ENCODE data around the gene UBE2L3.
"Not testable (repeated sequence)": the region's sequence is repeated elsewhere in the genome, so short reads cannot be mapped to it uniquely, and the experiment has no call there.

The UBE2L3 gene

DNA sequence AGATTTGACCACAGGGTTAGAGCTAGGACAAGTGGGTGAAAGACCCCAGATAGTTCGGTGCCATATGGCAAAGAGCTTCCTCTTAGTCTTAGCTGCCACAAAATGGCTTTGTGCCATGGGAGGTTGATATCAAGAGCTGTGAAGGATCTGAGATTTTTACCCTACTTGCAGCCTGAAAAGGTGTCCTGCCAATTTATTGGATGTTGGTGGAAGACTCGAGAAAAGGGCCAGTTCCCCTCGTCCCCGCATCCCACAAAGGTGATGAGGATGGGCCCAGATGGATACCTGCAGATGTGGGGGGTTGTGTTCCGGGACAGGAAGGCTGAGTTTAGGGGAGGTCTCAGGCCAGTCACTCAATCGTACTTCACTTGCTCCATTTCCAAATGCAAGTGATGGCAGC lies 35.1 kb downstream of the UBE2L3 start:
- peaks cover 0 to 14% (median 11%) of the 10 kb centered on the region in 5 donors for H3K4me1 ChIP-seq (ENCODE audit: control insufficient read depth in 5 of 5, insufficient read depth in 5 of 5, low read length in 5 of 5)
- no peak overlapping the region for H3K27ac ChIP-seq (ENCODE audit: low read depth, low read length)
- H3K36me3 ChIP-seq (ENCODE audit: control insufficient read depth in 5 of 5, insufficient read depth in 5 of 5, low read length in 5 of 5) = peaks cover 0 to 5% (median 0%) of the 10 kb centered on the region in 5 donors
- H3K9ac ChIP-seq (ENCODE audit: low read length in 5 of 5) = no peak overlapping the region
- H3K4me3 ChIP-seq (ENCODE audit: low read depth in 1 of 5, low read length in 5 of 5) = no peak overlapping the region
- no peaks in the 10 kb centered on the region for H3K27me3 ChIP-seq (ENCODE audit: control insufficient read depth in 5 of 5, insufficient read depth in 4 of 5, low read length in 5 of 5)
- no peaks in the 10 kb centered on the region for H3K9me3 ChIP-seq (ENCODE audit: control insufficient read depth in 5 of 5, low read length in 5 of 5)

DNA sequence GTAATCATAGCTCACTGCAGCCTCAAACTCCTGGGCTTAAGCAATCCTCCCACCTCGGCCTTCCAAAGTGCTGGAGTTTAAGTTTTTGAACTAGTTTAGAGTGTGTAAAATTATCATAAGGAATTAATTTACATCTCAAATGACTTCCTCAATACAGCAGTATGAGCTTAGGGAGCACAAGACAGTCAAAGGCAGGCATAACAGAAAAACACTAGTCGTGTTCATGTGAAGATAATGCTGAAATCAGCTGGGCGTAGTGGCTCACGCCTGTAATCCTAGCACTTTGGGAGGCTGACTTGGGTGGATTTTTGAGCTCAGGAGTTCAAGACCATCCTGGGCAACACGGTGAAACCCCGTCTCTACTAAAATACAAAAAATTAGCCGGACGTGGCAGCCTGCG lies 36.5 kb downstream of the UBE2L3 start:
- Histone ChIP-seq H3K27ac (ENCODE audit: low read depth, low read length) (no peak overlapping the region), H3K4me1 (ENCODE audit: control insufficient read depth in 5 of 5, insufficient read depth in 5 of 5, low read length in 5 of 5) (peaks cover 0 to 11% (median 9%) of the 10 kb centered on the region in 5 donors)

DNA sequence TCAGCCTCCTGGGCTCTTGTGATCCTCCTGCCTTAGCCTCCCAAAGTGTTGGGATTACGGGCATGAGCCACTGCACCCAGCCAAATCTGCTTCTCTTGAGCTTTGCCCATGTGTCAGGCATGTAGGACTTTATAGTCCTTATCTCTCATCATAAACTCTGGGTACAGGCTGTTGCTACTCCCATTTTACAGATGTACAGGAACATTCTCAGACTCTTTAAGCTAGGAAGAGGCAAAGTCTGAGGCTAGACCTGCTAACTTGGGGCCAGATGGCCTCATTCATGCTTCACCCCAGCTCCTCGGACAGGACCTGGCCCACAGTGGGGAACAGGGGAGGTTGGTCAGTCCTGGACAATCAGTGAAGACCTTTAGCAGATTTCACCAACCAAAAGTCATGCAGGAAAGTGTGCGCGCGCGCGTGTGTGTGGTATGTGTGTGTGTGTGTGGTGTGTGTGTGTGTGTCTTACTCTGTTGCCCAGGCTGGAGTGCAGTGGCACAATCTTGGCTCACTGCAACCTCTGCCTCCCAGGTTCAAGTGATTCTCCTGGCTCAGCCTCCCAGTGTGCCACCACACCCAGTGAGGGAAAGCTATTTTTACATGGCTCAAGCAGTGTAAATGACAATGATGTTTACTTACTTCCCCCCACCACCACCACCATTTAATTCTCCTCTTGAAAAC lies 38.5 kb downstream of the UBE2L3 start:
- Histone ChIP-seq H3K4me3 (ENCODE audit: low read depth in 1 of 5, low read length in 5 of 5) (no peak overlapping the region), H3K9me3 (ENCODE audit: control insufficient read depth in 5 of 5, low read length in 5 of 5) (no peaks in the 10 kb centered on the region), H3K27ac (ENCODE audit: low read depth, low read length) (no peak overlapping the region), H3K9ac (ENCODE audit: low read length in 5 of 5) (no peak overlapping the region), H3K4me1 (ENCODE audit: control insufficient read depth in 5 of 5, insufficient read depth in 5 of 5, low read length in 5 of 5) (peaks cover 0 to 9% (median 6%) of the 10 kb centered on the region in 5 donors), H3K36me3 (ENCODE audit: control insufficient read depth in 5 of 5, insufficient read depth in 5 of 5, low read length in 5 of 5) (peaks cover 0 to 8% (median 3%) of the 10 kb centered on the region in 5 donors), H3K27me3 (ENCODE audit: control insufficient read depth in 5 of 5, insufficient read depth in 4 of 5, low read length in 5 of 5) (no peaks in the 10 kb centered on the region)

More for the DNA sequence above, 36.5 kb downstream of the UBE2L3 start:
- Histone ChIP-seq H3K36me3 (ENCODE audit: control insufficient read depth in 5 of 5, insufficient read depth in 5 of 5, low read length in 5 of 5) (peaks cover 0 to 5% (median 0%) of the 10 kb centered on the region in 5 donors), H3K27me3 (ENCODE audit: control insufficient read depth in 5 of 5, insufficient read depth in 4 of 5, low read length in 5 of 5) (no peaks in the 10 kb centered on the region), H3K4me3 (ENCODE audit: low read depth in 1 of 5, low read length in 5 of 5) (no peak overlapping the region), H3K9ac (ENCODE audit: low read length in 5 of 5) (no peak overlapping the region), H3K9me3 (ENCODE audit: control insufficient read depth in 5 of 5, low read length in 5 of 5) (no peaks in the 10 kb centered on the region)

DNA sequence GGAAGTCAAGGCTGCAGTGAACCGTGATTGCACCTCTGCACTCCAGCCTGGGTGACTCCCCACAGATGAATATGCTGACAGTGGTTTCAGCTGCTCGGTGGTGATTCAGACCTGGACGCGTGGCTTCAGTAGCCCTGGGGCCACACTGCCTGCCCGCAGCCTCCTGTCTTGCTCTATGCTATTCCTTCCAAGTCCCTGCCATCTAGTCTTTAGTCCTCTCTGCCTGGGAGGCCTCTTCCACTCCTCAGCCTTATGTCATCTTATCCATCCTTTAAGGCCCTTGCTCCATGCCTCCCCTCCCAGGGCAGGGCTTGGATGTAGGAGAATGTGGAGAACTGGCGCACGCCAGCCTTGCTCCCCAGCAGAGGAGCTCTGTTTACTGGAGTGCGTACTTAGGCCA lies 39.3 kb downstream of the UBE2L3 start:
- H3K36me3 ChIP-seq (ENCODE audit: control insufficient read depth in 5 of 5, insufficient read depth in 5 of 5, low read length in 5 of 5) = peaks cover 0 to 16% (median 11%) of the 10 kb centered on the region in 5 donors
- no peaks in the 10 kb centered on the region for H3K27me3 ChIP-seq (ENCODE audit: control insufficient read depth in 5 of 5, insufficient read depth in 4 of 5, low read length in 5 of 5)
- no peak overlapping the region for H3K4me3 ChIP-seq (ENCODE audit: low read depth in 1 of 5, low read length in 5 of 5)
- no peaks in the 10 kb centered on the region for H3K9me3 ChIP-seq (ENCODE audit: control insufficient read depth in 5 of 5, low read length in 5 of 5)
- H3K27ac ChIP-seq (ENCODE audit: low read depth, low read length) = no peak overlapping the region
- peaks cover 0 to 9% (median 6%) of the 10 kb centered on the region in 5 donors for H3K4me1 ChIP-seq (ENCODE audit: control insufficient read depth in 5 of 5, insufficient read depth in 5 of 5, low read length in 5 of 5)
- H3K9ac ChIP-seq (ENCODE audit: low read length in 5 of 5) = no peak overlapping the region

DNA sequence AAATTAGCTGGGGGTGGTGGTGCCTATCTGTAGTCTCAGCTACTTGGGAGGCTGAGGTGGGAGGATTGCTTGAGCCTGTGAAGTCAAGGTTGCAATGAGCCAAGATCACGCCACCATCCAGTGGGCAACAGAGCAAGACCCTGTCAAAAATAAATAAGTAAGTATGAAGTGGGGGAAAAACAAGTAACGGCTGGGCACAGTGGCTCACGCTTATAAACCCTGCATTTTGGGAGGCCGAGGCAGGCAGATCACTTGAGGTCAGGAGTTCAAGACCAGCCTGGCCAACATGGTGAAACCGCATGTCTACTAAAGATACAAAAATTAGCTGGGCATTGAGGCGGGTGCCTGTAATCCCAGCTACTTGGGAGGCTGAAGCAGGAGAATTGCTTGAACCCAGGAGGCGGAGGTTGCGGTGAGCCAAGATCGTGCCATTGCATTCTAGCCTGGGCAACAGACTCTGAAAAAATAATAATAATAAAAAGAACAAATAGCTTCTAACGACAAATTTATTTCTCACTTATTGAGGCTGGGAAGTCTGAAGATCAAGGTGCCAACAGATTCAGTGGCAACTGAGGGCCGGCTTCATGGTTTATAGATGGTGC lies 42.1 kb downstream of the UBE2L3 start:
- H3K27ac ChIP-seq (ENCODE audit: low read depth, low read length); H3K9ac ChIP-seq (ENCODE audit: low read length in 5 of 5); H3K4me3 ChIP-seq (ENCODE audit: low read depth in 1 of 5, low read length in 5 of 5); H3K27me3 ChIP-seq (ENCODE audit: control insufficient read depth in 5 of 5, insufficient read depth in 4 of 5, low read length in 5 of 5); H3K9me3 ChIP-seq (ENCODE audit: control insufficient read depth in 5 of 5, low read length in 5 of 5); H3K4me1 ChIP-seq (ENCODE audit: control insufficient read depth in 5 of 5, insufficient read depth in 5 of 5, low read length in 5 of 5): not testable (repeated sequence)
- H3K36me3 ChIP-seq (ENCODE audit: control insufficient read depth in 5 of 5, insufficient read depth in 5 of 5, low read length in 5 of 5) = peaks cover 0 to 37% (median 25%) of the 10 kb centered on the region in 5 donors

DNA sequence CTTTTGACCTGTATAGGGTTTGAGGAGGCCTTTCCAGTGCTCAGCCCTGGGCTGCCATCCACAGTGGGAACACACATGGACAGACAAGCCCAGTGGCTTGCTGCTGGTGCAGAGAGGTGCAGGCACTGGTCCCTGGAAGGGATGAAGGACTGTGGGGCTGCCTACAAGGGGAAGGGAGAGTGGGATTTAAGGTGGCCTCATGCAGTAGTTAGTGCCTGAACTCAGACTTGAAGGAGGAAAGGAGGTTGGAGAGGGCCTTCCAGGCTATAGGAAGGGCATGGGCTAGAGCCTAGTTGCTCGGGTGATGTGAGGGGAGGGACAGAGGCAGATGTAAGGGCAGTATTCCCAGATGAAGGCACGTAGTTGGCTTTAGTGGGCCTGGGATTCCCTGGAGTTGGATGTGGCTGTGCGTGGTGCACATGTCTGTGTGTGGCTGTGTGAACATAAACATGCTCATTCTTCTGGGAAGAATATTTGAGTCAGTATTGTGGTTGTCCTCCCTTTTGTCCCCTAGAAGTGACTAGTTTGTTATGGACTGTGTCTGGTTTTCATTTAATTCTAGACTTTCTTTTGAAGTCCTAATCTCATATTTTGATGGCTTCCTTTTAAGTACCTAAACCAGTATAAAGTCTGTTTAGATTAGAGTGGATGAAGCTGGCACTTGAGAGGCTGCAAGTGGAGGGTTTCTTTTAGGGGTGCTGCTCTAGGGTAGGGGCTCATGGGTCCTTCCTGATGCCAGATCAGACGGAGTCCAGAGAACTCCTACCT lies 43.9 kb downstream of the UBE2L3 start:
- H3K9me3 ChIP-seq (ENCODE audit: control insufficient read depth in 5 of 5, low read length in 5 of 5) = no peaks in the 10 kb centered on the region
- H3K4me3 ChIP-seq (ENCODE audit: low read depth in 1 of 5, low read length in 5 of 5) = no peak overlapping the region
- peaks cover 0 to 7% (median 2%) of the 10 kb centered on the region in 5 donors for H3K4me1 ChIP-seq (ENCODE audit: control insufficient read depth in 5 of 5, insufficient read depth in 5 of 5, low read length in 5 of 5)
- no peak overlapping the region for H3K9ac ChIP-seq (ENCODE audit: low read length in 5 of 5)
- no peak overlapping the region for H3K27ac ChIP-seq (ENCODE audit: low read depth, low read length)
- no peaks in the 10 kb centered on the region for H3K27me3 ChIP-seq (ENCODE audit: control insufficient read depth in 5 of 5, insufficient read depth in 4 of 5, low read length in 5 of 5)
- H3K36me3 ChIP-seq (ENCODE audit: control insufficient read depth in 5 of 5, insufficient read depth in 5 of 5, low read length in 5 of 5) = peaks cover 0 to 50% (median 27%) of the 10 kb centered on the region in 5 donors

DNA sequence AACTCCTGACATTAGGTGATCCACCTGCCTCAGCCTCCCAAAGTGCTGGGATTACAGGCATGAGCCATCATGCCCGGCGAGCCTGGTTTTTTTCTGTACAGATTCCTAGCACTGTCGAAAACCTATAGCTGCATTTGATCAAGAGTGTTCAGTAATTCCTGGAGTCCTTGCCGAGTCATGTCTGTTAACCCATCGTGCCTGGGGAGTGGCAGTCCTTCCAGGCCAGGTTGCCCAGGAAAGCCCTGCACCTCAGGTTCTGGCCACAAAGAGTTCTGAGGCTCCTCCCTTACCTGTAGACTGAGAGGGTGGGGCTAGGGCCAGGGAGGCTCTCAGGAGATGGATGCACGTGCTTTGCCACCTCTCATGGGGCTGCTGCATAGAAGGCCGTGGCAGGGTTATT lies 45.3 kb downstream of the UBE2L3 start:
- Histone ChIP-seq H3K4me3 (ENCODE audit: low read depth in 1 of 5, low read length in 5 of 5) (no peak overlapping the region), H3K27me3 (ENCODE audit: control insufficient read depth in 5 of 5, insufficient read depth in 4 of 5, low read length in 5 of 5) (no peaks in the 10 kb centered on the region), H3K9me3 (ENCODE audit: control insufficient read depth in 5 of 5, low read length in 5 of 5) (no peaks in the 10 kb centered on the region), H3K4me1 (ENCODE audit: control insufficient read depth in 5 of 5, insufficient read depth in 5 of 5, low read length in 5 of 5) (peaks cover 0 to 2% (median 0%) of the 10 kb centered on the region in 5 donors), H3K9ac (ENCODE audit: low read length in 5 of 5) (no peak overlapping the region), H3K27ac (ENCODE audit: low read depth, low read length) (no peak overlapping the region), H3K36me3 (ENCODE audit: control insufficient read depth in 5 of 5, insufficient read depth in 5 of 5, low read length in 5 of 5) (peaks cover 0 to 50% (median 27%) of the 10 kb centered on the region in 5 donors)

DNA sequence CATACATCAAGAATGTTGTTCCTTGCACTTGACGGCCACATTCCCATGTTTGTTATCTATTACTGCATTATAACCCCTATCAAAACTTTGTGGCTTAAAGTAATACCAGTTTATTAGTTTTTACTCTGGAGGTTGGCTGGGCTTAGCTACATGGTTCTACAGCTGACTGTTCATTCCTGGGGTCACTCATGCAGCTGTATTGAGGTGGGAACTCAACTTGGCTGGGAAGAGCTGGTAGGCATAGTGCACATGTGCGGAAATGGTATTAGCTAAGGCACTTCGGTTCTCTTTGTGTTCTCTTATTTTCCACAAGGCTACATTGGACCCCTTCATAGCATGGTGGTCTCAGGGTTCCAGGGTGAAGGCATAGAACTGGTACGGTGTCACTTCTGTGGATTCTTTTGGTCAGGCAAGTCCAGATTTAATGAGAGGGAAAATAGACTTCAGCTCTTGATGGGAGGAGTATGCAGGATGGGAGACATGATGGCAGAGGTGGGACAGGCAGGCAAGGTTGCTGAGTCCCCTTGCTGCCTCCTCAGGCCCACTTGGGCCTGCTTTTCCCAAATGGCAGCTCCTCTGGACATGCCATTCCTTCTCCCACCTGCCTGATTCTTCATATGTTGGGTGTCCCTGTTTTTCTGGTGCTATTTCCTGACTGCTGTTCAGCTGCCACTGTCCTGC lies 46.2 kb downstream of the UBE2L3 start:
- Histone ChIP-seq H3K4me1 (ENCODE audit: control insufficient read depth in 5 of 5, insufficient read depth in 5 of 5, low read length in 5 of 5) (no peaks in the 10 kb centered on the region), H3K36me3 (ENCODE audit: control insufficient read depth in 5 of 5, insufficient read depth in 5 of 5, low read length in 5 of 5) (peaks cover 0 to 52% (median 30%) of the 10 kb centered on the region in 5 donors), H3K9ac (ENCODE audit: low read length in 5 of 5) (no peak overlapping the region)

DNA sequence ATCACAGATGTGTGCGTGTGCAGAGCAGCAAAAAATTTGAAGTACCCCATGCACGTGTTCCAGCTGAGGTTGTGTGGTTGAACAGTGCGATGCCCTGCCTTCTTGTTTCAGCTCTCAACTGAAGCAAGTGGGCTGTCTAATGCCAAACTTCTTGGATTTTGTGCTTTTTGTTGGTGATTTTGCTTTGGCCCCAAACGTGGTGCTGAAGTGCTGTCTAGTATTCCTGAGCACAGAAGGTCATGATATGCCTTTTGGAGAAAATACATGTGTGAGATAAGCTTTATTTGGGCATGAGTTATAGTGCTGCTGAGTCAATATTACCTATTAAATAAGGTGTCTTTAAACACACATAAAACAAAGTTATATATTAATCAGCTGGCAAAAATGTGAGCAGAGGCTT lies 48.2 kb downstream of the UBE2L3 start:
- H3K36me3 ChIP-seq (ENCODE audit: control insufficient read depth in 5 of 5, insufficient read depth in 5 of 5, low read length in 5 of 5) = peaks cover 0 to 57% (median 30%) of the 10 kb centered on the region in 5 donors
- no peak overlapping the region for H3K9ac ChIP-seq (ENCODE audit: low read length in 5 of 5)
- no peaks in the 10 kb centered on the region for H3K27me3 ChIP-seq (ENCODE audit: control insufficient read depth in 5 of 5, insufficient read depth in 4 of 5, low read length in 5 of 5)
- no peaks in the 10 kb centered on the region for H3K9me3 ChIP-seq (ENCODE audit: control insufficient read depth in 5 of 5, low read length in 5 of 5)
- H3K4me1 ChIP-seq (ENCODE audit: control insufficient read depth in 5 of 5, insufficient read depth in 5 of 5, low read length in 5 of 5) = peaks cover 0 to under 1% (median 0%) of the 10 kb centered on the region in 5 donors
- no peak overlapping the region for H3K27ac ChIP-seq (ENCODE audit: low read depth, low read length)
- H3K4me3 ChIP-seq (ENCODE audit: low read depth in 1 of 5, low read length in 5 of 5) = no peak overlapping the region

More for the DNA sequence above, 46.2 kb downstream of the UBE2L3 start:
- no peak overlapping the region for H3K27ac ChIP-seq (ENCODE audit: low read depth, low read length)
- H3K9me3 ChIP-seq (ENCODE audit: control insufficient read depth in 5 of 5, low read length in 5 of 5) = no peaks in the 10 kb centered on the region
- no peaks in the 10 kb centered on the region for H3K27me3 ChIP-seq (ENCODE audit: control insufficient read depth in 5 of 5, insufficient read depth in 4 of 5, low read length in 5 of 5)
- no peak overlapping the region for H3K4me3 ChIP-seq (ENCODE audit: low read depth in 1 of 5, low read length in 5 of 5)

Data from subcutaneous abdominal adipose tissue (tissue), 5 donors.